Measurements from ENCODE around the gene DOCK9.
"Not testable (repeated sequence)": the region's sequence is repeated elsewhere in the genome, so short reads cannot be mapped to it uniquely, and the experiment has no call there.

DOCK9 gene

DNA sequence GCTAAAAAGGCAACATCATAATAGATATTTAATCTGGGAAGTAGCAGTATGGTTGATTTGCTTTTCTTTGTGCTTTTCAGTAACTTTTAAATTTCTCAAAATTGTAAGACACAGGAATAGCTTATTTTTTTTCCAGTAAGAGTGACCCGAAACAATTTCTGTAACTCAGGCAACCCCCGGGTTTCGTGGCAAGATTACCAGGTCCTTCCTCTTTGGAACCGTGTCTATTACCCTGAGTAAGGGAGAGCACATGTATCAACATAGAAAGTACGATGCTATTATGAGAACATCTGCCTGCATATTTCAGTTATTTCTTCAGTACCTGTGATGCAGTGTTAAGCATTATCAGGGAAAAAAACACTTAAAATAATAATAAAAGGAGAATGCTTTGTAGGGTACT lies 64.1 kb downstream of the DOCK9 start:
- DNase-seq, result no peak

DNA sequence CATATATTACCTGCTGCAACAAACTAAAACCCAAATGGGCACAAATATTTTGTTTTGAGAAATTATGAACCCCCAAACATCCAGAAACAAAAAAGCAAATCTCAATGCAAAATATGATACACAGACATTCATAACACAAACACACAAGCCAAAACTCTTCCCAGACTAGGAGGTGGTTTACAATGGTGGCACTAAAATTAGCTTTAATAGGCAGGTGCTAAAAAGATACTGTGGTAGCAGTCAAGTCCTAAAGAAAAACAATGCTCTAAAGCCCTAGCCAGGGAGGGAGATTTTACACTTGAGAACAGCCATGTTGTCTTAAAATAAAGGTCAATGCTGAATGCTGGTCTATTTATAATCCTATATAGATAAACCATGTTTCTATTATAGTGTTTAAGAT lies 65.0 kb downstream of the DOCK9 start:
- DNase-seq, result no peak

DNA sequence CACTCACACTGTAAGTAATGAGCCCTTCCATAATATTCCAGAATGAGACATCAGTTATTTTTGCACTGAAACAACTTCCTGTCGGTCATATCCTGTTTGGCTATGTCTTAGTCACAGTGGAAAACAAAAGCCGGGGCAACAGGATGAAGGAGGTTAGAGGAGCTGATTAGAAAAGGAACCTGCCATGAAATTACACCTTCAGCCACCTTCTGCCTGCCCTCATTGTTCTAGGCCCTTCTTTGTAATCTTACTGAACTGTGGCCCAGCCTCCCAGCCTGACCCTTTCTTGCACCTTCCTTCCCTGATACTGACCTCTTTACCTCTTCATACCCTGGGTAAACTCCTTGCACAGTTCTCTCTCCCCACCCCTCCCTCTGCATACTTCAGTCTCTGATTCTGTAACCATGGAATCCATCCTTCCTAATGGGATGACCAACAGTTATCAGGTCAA lies 67.3 kb downstream of the DOCK9 start:
- DNase-seq, result peak; percentile 73

DNA sequence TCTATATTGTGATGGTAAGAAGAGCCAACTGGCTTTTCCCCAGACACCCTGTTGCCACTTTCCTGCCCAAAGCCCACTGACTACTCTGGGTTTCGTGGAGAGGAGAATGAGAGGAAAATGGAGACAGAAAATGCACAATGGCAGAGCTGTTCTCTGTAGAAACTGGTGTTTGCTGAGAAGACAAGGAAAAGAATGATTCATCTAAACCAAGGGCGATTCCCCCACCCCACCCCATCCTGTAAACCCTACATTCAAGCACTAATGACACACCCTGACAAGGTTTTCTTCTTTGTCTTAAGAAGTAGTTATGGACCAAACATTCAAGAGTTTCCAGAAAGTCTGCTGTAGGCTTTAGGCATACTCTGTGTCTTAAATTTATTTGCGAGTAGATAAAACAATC lies 68.8 kb downstream of the DOCK9 start:
- peak; percentile 9 for DNase-seq

DNA sequence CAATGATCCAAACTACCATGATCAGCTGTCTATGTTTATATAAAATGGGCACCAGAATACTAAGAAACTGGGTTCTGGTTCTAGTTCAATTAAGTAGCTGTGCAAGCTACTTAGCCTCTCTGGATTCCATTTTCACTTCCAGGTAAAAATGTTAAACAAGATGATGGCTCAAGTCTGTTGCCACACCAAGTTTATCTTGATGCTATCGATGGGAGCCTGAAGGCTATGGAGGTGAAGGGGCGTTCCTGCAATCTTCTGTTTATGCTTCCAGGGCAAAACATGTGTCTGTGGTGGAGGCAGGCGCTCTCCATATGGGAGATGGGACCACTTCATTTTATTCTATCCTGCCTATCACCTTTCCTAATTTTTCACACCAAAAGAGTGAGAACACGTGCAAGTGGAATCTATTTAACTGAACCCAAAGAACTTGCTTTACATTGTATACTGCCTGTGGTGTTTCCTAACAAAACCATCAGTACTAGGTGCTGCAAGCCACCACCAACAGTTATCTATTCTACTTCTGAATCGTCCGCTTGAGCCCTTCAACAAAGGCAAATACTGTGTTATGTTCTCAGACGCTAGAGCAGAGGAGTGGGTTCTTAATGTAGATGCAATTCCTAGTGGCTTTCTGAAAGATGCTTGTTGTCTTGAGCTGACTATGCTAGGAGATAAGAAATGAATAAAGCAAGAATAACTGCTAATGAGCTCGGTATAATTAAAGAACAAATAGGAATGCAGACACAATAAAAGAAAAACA lies 70.9 kb downstream of the DOCK9 start:
- no peak for DNase-seq

DNA sequence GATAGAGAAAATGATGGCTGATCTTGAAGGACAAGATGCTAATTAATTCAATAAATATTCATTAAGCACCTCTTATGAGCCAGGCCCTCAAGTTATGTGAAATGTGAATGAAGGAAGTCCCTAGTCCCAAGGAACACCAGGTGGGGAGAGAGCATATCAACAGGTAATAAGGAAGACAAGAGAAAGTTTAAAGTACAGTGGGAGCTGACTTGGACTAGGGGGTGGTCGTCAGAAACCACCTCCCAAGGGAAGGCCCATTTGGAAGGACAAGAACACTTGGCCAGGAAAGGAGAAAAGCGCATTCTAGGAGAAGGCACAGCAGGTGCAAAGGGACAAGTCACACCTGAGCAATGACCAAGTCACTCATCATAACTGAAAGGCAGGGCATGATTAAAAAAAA lies 72.7 kb downstream of the DOCK9 start:
- DNase-seq, result no peak

DNA sequence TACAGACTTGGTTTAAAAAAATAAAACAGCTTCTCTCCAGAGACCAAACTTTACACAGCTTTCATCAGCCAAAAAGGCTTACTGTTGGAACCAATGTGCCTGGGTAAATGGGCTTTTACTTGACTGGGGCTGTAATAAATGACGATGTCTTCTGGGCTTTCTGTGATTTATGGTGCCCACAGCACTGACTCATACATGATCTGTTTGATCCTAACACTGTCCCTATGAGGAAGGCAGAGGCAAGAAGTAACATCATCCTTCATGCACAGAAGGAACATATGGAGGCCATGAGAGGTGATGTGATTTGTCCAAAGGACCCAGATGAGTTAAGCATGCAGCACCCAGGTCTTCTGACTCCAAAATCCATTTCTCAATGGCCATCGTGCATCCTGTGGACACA lies 77.4 kb downstream of the DOCK9 start:
- peak; percentile 26 for DNase-seq

DNA sequence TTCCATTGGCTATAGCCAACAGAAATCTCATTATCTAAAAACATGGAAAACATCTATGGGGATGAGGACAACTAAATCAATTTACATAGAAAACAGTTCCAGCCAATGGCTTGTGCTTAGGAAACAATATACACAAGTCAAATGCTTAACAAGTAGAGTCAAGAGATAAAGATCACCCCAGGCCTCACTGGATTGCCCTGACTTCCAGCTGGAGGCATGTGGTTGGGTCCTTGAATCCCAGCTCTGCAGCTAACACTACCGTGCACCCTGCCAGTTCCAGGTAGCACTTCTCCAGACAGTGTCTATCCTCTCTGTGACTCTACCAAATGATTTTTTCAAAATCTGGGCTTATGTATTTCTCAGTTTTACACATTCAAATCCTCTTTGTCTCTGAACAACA lies 80.2 kb downstream of the DOCK9 start:
- no peak for DNase-seq

DNA sequence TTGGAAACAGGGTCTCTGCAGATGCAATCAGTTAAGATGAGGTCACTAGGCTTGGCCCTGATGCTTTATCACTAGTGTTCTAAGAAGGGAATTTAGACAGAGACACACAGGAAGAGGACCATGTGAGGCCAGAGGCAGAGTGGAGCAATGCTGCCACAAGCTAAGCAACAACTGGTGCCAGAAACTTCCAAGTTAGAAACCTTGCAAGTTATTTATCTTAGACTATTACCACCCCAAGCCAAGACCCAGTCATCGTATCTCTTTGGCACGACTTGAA lies 81.1 kb downstream of the DOCK9 start:
- no peak for DNase-seq

DNA sequence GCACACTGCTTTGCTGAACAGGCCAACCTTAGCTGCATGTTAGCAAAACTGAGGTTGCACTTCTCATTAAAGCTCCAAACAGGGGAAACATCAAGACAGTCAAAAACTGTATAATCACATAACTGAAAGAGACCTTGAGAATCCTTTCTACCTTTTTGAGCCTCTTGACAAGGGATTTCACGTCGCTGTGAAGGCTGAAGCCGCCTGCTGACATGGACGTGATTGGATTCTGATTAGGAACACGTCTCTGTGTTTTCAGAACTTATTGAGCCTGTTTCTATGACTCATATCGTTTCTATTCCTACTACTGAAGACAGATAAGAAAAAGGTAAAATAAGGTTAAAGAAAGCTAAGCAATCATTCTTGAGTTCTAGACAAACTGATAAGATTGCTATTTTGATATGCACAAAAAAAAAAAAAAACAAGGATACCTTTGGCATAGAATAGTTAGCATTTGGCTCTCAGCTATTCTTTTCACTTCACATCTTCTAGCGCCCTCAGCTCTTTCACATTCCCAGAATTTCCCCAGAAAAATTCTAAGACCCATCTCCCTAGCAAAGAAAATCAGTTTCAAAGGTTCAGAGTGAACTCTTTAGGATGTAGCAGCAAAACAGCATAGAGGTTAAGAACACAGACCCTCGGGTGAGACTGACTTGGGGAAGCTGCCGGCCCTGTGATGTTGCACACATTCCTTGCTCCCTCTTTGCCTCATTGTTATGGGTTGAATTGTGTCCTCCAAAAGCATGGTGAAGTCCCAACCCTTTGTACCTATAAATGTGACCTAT lies 81.6 kb downstream of the DOCK9 start:
- DNase-seq, result no peak

DNA sequence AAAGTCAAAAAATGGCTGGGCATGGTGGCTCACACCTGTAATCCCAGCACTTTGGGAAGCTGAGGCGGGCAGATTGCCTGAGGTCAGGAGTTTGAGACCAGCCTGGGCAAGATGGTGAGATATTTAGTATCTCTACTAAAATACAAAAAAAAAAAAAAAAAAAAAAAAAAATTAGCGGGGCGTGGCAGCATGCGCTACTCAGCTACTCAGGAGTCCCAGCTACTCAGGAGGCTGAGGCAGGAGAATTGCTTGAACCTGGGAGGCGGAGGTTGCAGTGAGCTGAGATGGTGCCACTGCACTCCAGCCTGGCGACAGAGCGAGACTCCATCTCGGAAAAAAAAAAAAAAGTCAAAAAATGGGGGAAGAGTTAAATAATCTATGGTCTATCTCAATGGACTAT lies 83.0 kb downstream of the DOCK9 start:
- DNase-seq, result not testable (repeated sequence)

DNA sequence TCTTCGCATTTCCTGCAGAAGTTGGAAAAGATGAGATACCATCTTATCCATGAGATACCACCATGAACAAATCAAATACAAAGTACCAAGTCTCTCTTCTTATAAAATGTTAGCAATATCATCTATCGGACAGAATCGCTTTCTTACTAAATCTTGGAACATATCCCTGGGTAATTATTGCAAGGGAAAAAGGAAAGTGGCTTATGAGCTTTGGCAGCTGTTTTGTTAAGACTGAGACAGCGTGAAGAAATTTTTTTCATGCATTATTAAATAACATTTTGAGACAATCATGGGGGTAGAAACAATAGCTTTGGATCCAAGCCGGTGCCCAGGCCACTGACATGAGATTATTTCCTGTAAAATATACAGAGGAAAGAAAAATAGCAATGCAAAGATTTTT lies 84.5 kb downstream of the DOCK9 start:
- no peak for DNase-seq

DNA sequence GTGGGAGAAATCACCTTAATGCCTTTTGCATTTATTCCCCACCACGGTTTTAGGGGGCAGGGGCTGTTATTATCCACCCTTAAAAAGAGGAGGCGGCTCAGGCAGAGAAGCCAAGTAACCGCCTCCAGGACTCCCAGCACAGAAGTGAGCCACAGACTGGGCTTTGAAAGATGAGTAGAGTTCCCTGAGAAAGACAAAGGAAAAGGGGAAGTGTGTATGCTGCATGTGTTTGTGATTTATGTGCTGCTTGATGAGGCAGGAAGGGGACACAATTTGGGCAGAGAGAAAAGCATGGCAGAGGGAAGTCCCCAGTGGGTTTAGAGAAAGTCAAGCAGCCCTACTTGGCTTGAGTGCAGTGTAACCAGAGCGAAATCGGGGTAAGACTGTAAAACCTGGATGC lies 85.0 kb downstream of the DOCK9 start:
- no peak for DNase-seq

DNA sequence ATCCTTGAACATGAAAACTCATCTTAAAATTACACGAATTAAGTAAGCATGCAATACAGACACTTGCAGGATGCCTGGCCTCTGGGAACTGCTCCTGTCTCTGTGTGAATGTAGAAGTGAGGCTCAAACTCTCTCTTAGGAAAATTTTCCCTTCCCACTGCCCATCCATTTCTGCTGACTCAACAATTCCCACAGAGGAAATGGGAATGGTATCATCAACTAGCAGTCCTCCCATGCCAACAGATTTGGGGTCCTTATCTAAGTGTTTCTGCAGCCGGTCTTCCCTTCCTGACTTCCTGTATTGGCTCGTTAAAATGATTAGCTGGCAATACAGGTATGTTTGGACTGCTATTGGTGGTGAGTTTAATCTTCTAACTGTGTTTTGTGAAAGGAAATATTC lies 85.8 kb downstream of the DOCK9 start:
- no peak for DNase-seq

DNA sequence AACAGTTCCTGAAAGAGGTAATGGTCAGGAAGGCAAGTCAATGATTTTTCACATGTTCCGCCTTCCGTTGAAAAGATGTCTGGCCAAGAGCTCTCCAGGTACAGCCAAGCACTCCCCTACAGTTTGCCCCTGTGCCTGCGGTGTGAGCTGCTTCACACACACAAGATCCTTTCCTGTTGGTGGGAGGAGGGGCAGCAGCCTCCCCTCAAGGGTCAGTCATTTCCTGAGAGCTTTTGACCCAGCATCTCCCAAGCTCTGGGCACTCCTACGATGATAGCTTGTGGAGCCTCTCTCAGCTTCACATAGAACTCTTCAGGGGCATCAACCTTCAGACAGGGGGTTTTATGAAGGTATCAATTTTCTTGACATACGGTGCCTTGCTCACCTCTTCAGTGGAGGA lies 86.9 kb downstream of the DOCK9 start:
- no peak for DNase-seq

DNA sequence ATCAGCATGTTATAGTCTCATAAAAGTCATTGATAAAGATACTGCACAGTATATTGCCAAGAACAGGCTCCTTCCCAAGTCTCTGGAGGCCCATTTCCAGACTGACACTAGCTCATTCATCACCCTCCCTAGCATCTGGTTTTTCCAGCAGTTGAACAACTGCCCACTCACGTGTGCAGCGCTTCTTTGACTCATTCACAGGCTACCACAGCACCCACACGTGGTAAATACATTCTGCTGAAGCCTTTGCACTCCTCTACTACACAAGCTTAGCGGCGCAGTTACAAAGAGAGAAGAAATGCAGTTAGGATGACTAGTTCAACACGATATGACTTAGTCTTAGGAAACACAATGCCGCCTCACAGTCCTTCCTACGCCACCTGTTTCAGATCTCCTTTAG lies 87.7 kb downstream of the DOCK9 start:
- peak; percentile 49 for DNase-seq

DNA sequence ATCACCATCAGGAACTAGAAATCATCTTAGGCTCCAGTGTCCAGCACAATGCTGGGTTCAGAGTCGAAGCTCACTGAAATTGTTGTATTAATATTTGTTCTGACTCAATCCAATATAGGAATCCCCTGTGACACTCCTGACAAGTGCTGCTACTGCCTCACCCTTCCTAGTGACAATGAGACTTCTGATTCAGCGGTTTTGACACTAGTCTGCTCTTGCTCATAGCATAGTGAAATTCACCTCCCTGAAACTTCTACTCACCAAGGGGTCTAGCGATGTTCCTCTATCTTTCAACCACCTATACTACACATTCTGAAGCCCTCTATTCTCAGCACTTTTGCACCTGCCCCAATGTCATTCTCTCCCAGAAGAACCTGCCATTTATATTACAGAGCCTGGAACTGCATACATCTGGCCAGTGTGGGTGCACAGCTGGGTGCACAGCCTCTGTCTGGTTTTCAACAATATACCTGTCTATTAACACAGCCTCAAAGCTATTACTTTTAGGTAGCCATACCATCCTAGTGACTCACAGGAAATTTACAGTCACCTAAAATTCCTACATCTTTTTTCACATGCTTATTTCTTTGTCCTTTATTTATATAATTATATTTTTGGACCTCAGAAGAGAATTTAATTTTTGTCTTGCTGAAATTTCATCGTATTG lies 88.3 kb downstream of the DOCK9 start:
- DNase-seq, result no peak

DNA sequence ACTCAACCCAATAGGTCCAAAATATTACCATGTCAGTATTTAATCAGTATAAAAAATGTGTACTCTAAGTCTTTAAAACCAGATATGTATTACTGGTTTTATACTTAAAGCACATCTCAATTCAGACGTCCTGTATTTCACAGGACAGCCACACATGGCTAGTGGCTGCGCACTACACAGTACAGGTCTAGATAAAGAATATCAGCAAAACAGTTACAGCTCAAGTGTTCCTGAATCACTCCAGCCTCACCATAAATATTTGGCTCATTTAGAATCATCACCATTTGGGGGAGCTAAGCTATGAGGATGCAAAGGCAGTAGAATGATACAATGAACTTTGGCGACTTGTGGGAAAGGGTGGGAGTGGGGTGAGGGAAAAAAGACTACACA lies 89.0 kb downstream of the DOCK9 start:
- DNase-seq, result no peak

DNA sequence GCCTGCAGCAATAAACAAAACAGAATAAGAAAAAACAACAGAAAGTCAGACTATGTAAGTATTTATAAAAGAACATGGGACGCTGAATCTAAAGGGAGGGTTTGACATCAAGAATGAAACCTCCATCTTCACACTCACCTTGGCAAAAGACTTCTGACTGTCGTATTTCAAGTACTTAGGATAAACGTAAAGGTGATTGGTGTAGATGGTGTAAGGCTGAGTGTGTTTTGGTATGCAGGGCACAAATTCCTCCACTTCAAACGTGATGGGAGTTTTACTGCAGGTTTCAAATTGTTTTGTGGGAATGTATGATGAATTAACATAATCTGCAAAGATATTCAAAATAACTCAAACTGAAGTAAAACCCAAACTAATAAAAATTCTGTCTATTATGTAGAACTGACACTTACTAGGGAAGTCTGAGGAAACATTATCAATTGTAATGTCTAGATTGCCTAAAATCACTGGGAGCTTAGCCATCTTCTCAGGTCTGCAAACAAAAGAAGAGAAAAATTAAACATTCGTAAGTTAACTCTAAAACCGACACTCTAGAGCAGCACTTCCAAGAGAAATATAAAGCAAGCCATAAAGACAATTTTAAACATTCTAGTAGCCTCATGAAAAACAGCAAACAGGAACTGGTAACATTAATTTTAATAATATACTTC lies 89.5 kb downstream of the DOCK9 start:
- DNase-seq, result no peak

DNA sequence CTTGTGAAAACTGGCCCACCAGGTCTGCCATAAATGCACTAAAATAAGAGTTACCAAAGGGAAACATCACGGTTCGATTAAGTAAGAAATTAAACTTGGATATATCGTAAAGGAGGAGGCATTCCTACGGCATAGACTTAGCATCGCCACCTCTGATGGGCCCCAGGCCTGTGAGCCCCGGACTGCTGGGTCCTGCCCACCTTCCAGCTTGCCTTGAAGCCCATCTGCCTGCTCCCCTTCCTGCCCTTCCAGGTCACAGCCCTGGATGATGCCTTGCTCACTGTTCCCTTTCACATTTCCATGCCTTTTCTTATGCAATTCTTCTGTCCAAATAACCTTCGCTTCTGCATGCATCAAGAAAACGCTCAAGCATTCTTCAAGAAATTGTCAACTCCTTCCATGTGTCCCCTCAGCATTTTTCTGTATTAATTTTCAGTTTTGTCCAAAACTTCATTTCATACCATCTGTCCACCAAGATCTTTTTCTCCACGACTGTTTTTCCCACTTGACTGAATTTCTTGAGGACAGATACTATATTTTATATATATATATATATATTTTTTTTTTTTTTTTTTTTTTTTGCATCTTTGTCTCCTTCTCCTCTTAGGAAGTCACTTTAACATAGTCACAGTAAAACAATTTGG lies 91.2 kb downstream of the DOCK9 start:
- no peak for DNase-seq

DNA sequence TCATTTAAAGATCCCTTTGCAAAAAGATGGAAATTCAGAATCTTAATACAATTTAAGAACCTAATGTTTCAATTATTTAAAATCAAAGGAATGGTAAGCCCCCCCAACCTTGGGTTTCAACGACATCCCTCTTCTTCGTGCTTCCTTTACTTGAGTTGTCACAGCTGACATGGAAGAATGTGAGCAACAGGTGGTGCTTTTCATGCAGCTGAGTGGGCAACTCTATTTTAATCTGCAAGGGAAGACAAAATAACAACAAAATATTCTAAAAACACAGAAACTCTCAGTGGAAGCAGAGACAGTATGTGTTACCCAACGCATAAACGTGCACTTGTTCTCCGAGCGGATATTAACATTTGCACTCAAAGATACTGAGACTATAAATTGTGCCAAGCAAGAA lies 92.3 kb downstream of the DOCK9 start:
- DNase-seq, result no peak

DNA sequence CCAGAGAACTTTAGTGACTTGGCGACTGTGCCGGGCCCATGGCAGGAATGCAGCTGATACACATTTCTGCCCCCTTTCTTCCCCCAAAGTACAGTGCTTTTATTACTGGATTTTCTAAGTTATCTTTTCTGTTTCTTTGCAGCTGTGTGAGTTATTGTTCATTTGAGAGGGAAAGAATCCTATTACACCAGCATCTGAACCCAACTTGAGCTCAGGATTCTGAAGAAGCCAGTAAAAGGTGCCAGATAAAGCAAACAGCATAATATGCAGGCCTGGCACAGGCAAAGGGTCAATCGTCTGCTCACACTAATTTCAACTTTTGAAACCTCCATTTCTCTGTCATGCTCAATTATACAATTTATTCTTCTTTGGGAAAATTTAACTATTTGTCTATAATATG lies 93.9 kb downstream of the DOCK9 start:
- no peak for DNase-seq

DNA sequence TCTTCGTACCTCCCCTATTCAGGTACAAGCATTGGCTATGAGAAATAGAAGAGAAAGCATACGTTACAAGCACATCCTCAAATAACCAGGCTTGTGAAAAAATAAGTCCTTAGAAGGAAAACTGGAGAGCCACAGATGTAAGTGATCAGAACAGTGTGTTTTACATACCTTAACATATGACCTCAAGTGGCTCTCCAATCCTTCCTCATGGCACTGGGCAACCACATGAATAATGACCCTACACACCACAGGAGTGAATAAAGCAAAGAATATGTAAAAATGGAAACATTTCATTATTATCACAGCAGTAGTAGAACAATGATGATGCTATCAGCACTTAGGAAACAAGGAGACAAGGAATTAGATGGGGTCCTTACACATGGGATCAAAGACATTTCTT lies 96.5 kb downstream of the DOCK9 start:
- no peak for DNase-seq
